GM12878 (cell line): ENCODE measurements around the gene ARF3. TPM values are rescaled to one million over a fixed set of nuclear protein-coding genes. Genes with fewer than 3 reads are reported as not detected.
A peak's percentile ranks its signal among the peaks of the same experiment; 100 is the strongest.

Source experiments
- ATAC-seq: fragments of 200-7000 bp; cut with Tn5 transposase; 3 replicates; pipeline ENCODE4 v1.9.1; 2020; ENCODE audit warnings: mild to moderate bottlenecking, moderate library complexity
- BruUV-seq: library from RNA; stranded (reverse); fragments of 400-500 nt; replicated peaks from 2 replicates; lab custom pipeline; 2021; lab: Mats Ljungman, UMichigan
- CTCF ChIA-PET: fragments of 300-600 bp; sonication (Branson Sonifier 250); formaldehyde crosslinking; extraction: SDS; loops from one replicate; lab custom pipeline; 2021; ENCODE audit warnings: inconsistent platforms; lab: Yijun Ruan, JAX
- POLR2A ChIA-PET: fragments of 350-600 bp; formaldehyde crosslinking; extraction: SDS; loops from one replicate; lab custom pipeline; 2021; ENCODE audit warnings: inconsistent platforms; lab: Charles Lee
- RAD21 ChIA-PET: fragments of 300-600 bp; sonication (Branson Sonifier 250); formaldehyde crosslinking; loops from one replicate; lab custom pipeline; 2023; ENCODE audit warnings: antibody characterized with exemption; ENCODE audit not compliant: unreplicated experiment; lab: Charles Lee
- SMC1A ChIA-PET: fragments of 300-600 bp; sonication (Branson Sonifier 250); formaldehyde crosslinking; loops from one replicate; lab custom pipeline; 2023; ENCODE audit not compliant: unreplicated experiment, uncharacterized antibody; lab: Charles Lee
- DNase-seq: peaks from one replicate; pipeline ENCODE4 v3.0.0-alpha.2; 2011; ENCODE audit warnings: low read depth, low spot score
- FAIRE-seq: peaks from 3 replicates; lab custom pipeline; 2011; peaks lifted over from hg19 to GRCh38; lab: Jason Lieb, UNC
- H2AFZ ChIP-seq: 2 replicates; pipeline ENCODE4 v1.6.0; 2011; ENCODE audit warnings: low read depth, low read length, control low read depth; ENCODE audit not compliant: control insufficient read depth
- H3K27ac ChIP-seq: 2 replicates; pipeline ENCODE4 v1.5.1; 2011; ENCODE audit warnings: control low read depth; ENCODE audit not compliant: control insufficient read depth, insufficient read depth
- H3K27me3 ChIP-seq, 2 experiments: replicated peaks in 1 of 2; 2 replicates each; pipeline versions ENCODE4 v1.6.0 to v1.6.1; 2011; ENCODE audit warnings: low read length in 1 of 2; ENCODE audit not compliant: control insufficient read depth in 2 of 2, insufficient read depth in 2 of 2
- H3K36me3 ChIP-seq, 2 experiments: 2 replicates each; pipeline ENCODE4 v1.5.1; 2011; ENCODE audit warnings: low read length in 1 of 2; ENCODE audit not compliant: control insufficient read depth in 2 of 2, insufficient read depth in 2 of 2
- H3K4me1 ChIP-seq: 2 replicates; pipeline ENCODE4 v1.6.1; 2011; ENCODE audit warnings: mild to moderate bottlenecking, low read length, moderate library complexity, mixed read lengths; ENCODE audit not compliant: control insufficient read depth, insufficient read depth
- H3K4me2 ChIP-seq: 2 replicates; pipeline ENCODE4 v1.6.0; 2011; ENCODE audit warnings: control low read depth; ENCODE audit not compliant: control insufficient read depth, insufficient read depth
- H3K4me3 ChIP-seq: fragments of 200-600 bp; sonication (generic); 2 replicates; pipeline ENCODE4 v1.5.1; 2016
- H3K79me2 ChIP-seq: 2 replicates; pipeline ENCODE4 v1.6.0; 2011; ENCODE audit warnings: low read length; ENCODE audit not compliant: control insufficient read depth, insufficient read depth
- H3K9ac ChIP-seq: 2 replicates; pipeline ENCODE4 v1.8.0; 2011; ENCODE audit warnings: low read length, control low read depth, mixed read lengths; ENCODE audit not compliant: control insufficient read depth, insufficient read depth
- H3K9me3 ChIP-seq: replicated peaks from 3 replicates; pipeline ENCODE4 v1.5.1; 2011; ENCODE audit warnings: mild to moderate bottlenecking, low read length; ENCODE audit not compliant: control insufficient read depth, insufficient read depth
- H4K20me1 ChIP-seq: 2 replicates; pipeline ENCODE4 v1.6.0; 2011; ENCODE audit not compliant: control insufficient read depth, insufficient read depth
- CHD2 ChIP-seq: IDR thresholded peaks from 2 replicates; pipeline ENCODE4 v1.6.1; 2011; ENCODE audit warnings: low read depth, low read length, improper control_type of control experiment, borderline replicate concordance
- CHD4 ChIP-seq: fragments of 200-600 bp; sonication (generic); IDR thresholded peaks from 2 replicates; pipeline ENCODE4 v1.6.1; 2016; ENCODE audit warnings: mild to moderate bottlenecking
- CREM ChIP-seq: IDR thresholded peaks from 2 replicates; pipeline ENCODE4 v1.6.1; 2014; ENCODE audit warnings: antibody characterized with exemption, low read depth
- EGR1 ChIP-seq, 2 experiments: IDR thresholded peaks; 1 replicate in 1 of 2; 2 replicates in 1 of 2; pipeline ENCODE4 v1.6.1; 2011 to 2012; ENCODE audit warnings: low read depth in 2 of 2, low read length in 2 of 2, borderline replicate concordance in 1 of 2, mild to moderate bottlenecking in 1 of 2, moderate library complexity in 1 of 2
- FOXM1 ChIP-seq: IDR thresholded peaks from 2 replicates; pipeline ENCODE4 v1.6.1; 2012; ENCODE audit warnings: low read depth, mild to moderate bottlenecking, inconsistent platforms, low read length, moderate library complexity
- IKZF2 ChIP-seq, 2 experiments: fragments of 450-650 bp; IDR thresholded peaks; 2 replicates each; pipeline ENCODE4 v1.6.1; 2017; ENCODE audit warnings: mild to moderate bottlenecking in 2 of 2, moderate library complexity in 2 of 2
- JUND ChIP-seq: IDR thresholded peaks from 2 replicates; pipeline ENCODE4 v1.6.1; 2012; ENCODE audit warnings: low read depth, mild to moderate bottlenecking, low read length, improper control_type of control experiment, moderate library complexity
- KDM1A ChIP-seq: fragments of 200-600 bp; sonication (generic); IDR thresholded peaks from 2 replicates; pipeline ENCODE4 v1.6.1; 2016; ENCODE audit warnings: borderline replicate concordance
- MYC ChIP-seq: IDR thresholded peaks from 2 replicates; pipeline ENCODE4 v1.6.1; 2011; ENCODE audit warnings: mild to moderate bottlenecking, low read length, moderate library complexity, inconsistent platforms; ENCODE audit not compliant: insufficient read depth, insufficient replicate concordance, insufficient read length, severe bottlenecking
- NBN ChIP-seq: fragments of 450-650 bp; IDR thresholded peaks from 2 replicates; pipeline ENCODE4 v1.6.1; 2016
- NFXL1 ChIP-seq: fragments of 450-650 bp; IDR thresholded peaks from 2 replicates; pipeline ENCODE4 v1.6.1; 2017; ENCODE audit warnings: antibody characterized with exemption, mild to moderate bottlenecking, borderline replicate concordance
- NFYA ChIP-seq: IDR thresholded peaks from 2 replicates; pipeline ENCODE4 v1.6.1; 2011; ENCODE audit warnings: low read depth, mild to moderate bottlenecking, low read length, improper control_type of control experiment, borderline replicate concordance
- PAX8 ChIP-seq: fragments of 450-650 bp; IDR thresholded peaks from 2 replicates; pipeline ENCODE4 v1.6.1; 2017; ENCODE audit warnings: mild to moderate bottlenecking, moderate library complexity
- POLR2AphosphoS2 ChIP-seq: IDR thresholded peaks from 2 replicates; pipeline ENCODE4 v1.6.1; 2011; ENCODE audit warnings: low read depth, mild to moderate bottlenecking, low read length, improper control_type of control experiment, moderate library complexity
- RCOR1 ChIP-seq: conservative IDR thresholded peaks from 2 replicates; pipeline ENCODE4 v1.6.1; 2012; ENCODE audit warnings: low read depth, low read length, improper control_type of control experiment
- RELA ChIP-seq: fragments of 450-650 bp; IDR thresholded peaks from 2 replicates; pipeline ENCODE4 v1.8.0; 2014; ENCODE audit warnings: borderline replicate concordance; ENCODE audit not compliant: partially characterized antibody
- SIN3A ChIP-seq: IDR thresholded peaks from 2 replicates; pipeline ENCODE4 v1.6.1; 2012; ENCODE audit warnings: low read depth, low read length, improper control_type of control experiment
- SMARCA5 ChIP-seq: fragments of 450-650 bp; IDR thresholded peaks from 2 replicates; pipeline ENCODE4 v1.6.1; 2017; ENCODE audit warnings: mild to moderate bottlenecking
- SPI1 ChIP-seq: IDR thresholded peaks from 2 replicates; pipeline ENCODE4 v1.6.1; 2011; ENCODE audit warnings: low read depth, mild to moderate bottlenecking, low read length, moderate library complexity, borderline replicate concordance; ENCODE audit not compliant: insufficient read depth
- TCF12 ChIP-seq: IDR thresholded peaks from 2 replicates; pipeline ENCODE4 v1.6.1; 2011; ENCODE audit warnings: low read depth, mild to moderate bottlenecking, low read length
- TCF7 ChIP-seq: IDR thresholded peaks from 2 replicates; pipeline ENCODE4 v1.6.1; 2014; ENCODE audit warnings: antibody characterized with exemption, borderline replicate concordance
- ZNF384 ChIP-seq: IDR thresholded peaks from 2 replicates; pipeline ENCODE4 v1.6.1; 2012; ENCODE audit warnings: low read depth, mild to moderate bottlenecking, low read length, improper control_type of control experiment, borderline replicate concordance
- WGBS: methylation state at CpG from one replicate; pipeline ENCODE4 v1.1.6; 2016; ENCODE audit warnings: low lambda C conversion rate; ENCODE audit not compliant: insufficient replicate concordance, insufficient coverage; ENCODE audit errors: missing lambda C conversion rate; 5-methylcytosine and 5-hydroxymethylcytosine counted together
- in situ Hi-C: fragments of 300-500 bp; cut with MboI; formaldehyde crosslinking; loops from 9 replicates; pipeline ENCODE4 v1.14.3; 2018; ENCODE audit warnings: mixed read lengths
- intact Hi-C: fragments of 100-400 bp; cut with micrococcal nuclease; formaldehyde crosslinking; loops from one replicate; pipeline ENCODE4 v1.14.2; 2022; ENCODE audit not compliant: unreplicated experiment
- polyA plus RNA-seq, 11 experiments: library from polyadenylated mRNA; depleted of rRNA in 4 of 11; unstranded in 6 of 11; stranded (reverse) in 5 of 11; fragments of >200 nt; fragmentation: Nextera tagmentation in 4 of 11; fragmentation: Illumina TruSeq in 1 of 11; extraction: Ambion mirVana in 4 of 11; extraction: Trizol in 1 of 11; gene quantifications; 1 replicate in 1 of 11; 2 replicates in 10 of 11; pipeline versions ENCODE4 v1.2.1 to v1.2.3, GENCODE V29; 2011 to 2016; ENCODE audit warnings: inconsistent platforms in 2 of 11, missing spikeins in 2 of 11, low read depth in 1 of 11
- total RNA-seq, 4 experiments: library from RNA; depleted of rRNA in 3 of 4; stranded (reverse); fragments of >200 nt in 3 of 4; fragmentation: Illumina TruSeq in 1 of 4; extraction: Trizol in 1 of 4; gene quantifications; 2 replicates each; pipeline versions ENCODE4 v1.2.1 to v1.2.3, GENCODE V29; 2013 to 2021
- TF ChIP-seq, protein P1 (sequence below): fragments of 450-650 bp; IDR thresholded peaks from 2 replicates; pipeline ENCODE4 v1.6.1; 2017; ENCODE audit warnings: borderline replicate concordance
- TF ChIP-seq, protein P2 (sequence below): fragments of 450-650 bp; IDR thresholded peaks from 2 replicates; pipeline ENCODE4 v1.6.1; 2016; ENCODE audit warnings: mild to moderate bottlenecking

Gene ARF3
- total and polyA plus RNA-seq, 10 of the 15 experiments (the other 5 are each of a cell fraction or from before 2014, with no cell fraction given): 8.7 to 263 (median 74.4) TPM

GRCh38 chr12:48968467-48968866 is 11.2 kb upstream of the ARF3 start:
- SMC1A ChIA-PET: interaction anchor here (0.6 to 3.8 kb wide), 13 partner anchors 8 to 190 kb away, joined by 3 to 18 read pairs (median 5); partner anchors contain the start of genes ARF3, FKBP11, RND1 and WNT1
- WGBS: 3% methylated on average over 3 of the region's 3 CpGs
- TF ChIP-seq JUND (0 out of 2 replicates have a peak, but pooled peaks have one; percentile 52), POLR2AphosphoS2 (no peak), CHD2 (no peak), NFYA (no peak), TCF7 (peak; percentile 97), KDM1A (no peak), IKZF2 (IDR thresholded peaks at IDR 0.05) (0 out of 4 replicates have a peak, but pooled peaks of 1 of the 2 experiments have one; percentile 29), SMARCA5 (no peak), ZNF384 (peak; percentile 52; the same call in 1 of the 2 replicates), FOXM1 (no peak), SPI1 (no peak), NFXL1 (no peak), RCOR1 (no peak), TCF12 (0 out of 2 replicates have a peak, but pooled peaks have one; percentile 13), CREM (peak; percentile 32; the same call in 1 of the 2 replicates), SIN3A (no peak), MYC (no peak), RELA (peak; percentile 39), NBN (0 out of 2 replicates have a peak, but pooled peaks have one; percentile 42), CHD4 (no peak), PAX8 (no peak), EGR1 (IDR thresholded peaks at IDR 0.05; ENCODE audit: borderline replicate concordance in 1 of 2, low read depth in 2 of 2, low read length in 2 of 2) (no peak)
- TF ChIP-seq, protein P1, sequence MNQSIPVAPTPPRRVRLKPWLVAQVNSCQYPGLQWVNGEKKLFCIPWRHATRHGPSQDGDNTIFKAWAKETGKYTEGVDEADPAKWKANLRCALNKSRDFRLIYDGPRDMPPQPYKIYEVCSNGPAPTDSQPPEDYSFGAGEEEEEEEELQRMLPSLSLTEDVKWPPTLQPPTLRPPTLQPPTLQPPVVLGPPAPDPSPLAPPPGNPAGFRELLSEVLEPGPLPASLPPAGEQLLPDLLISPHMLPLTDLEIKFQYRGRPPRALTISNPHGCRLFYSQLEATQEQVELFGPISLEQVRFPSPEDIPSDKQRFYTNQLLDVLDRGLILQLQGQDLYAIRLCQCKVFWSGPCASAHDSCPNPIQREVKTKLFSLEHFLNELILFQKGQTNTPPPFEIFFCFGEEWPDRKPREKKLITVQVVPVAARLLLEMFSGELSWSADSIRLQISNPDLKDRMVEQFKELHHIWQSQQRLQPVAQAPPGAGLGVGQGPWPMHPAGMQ: no peak
- TF ChIP-seq, protein P2, sequence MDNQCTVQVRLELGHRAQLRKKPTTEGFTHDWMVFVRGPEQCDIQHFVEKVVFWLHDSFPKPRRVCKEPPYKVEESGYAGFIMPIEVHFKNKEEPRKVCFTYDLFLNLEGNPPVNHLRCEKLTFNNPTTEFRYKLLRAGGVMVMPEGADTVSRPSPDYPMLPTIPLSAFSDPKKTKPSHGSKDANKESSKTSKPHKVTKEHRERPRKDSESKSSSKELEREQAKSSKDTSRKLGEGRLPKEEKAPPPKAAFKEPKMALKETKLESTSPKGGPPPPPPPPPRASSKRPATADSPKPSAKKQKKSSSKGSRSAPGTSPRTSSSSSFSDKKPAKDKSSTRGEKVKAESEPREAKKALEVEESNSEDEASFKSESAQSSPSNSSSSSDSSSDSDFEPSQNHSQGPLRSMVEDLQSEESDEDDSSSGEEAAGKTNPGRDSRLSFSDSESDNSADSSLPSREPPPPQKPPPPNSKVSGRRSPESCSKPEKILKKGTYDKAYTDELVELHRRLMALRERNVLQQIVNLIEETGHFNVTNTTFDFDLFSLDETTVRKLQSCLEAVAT: no peak

More at GRCh38 chr12:48968467-48968866, 11.2 kb upstream of the ARF3 start:
- RAD21 ChIA-PET: interaction anchor here (0.7 to 4.3 kb wide), 10 partner anchors 9 to 116 kb away, joined by 3 to 35 read pairs (median 6); partner anchors contain the start of genes ARF3, DDX23, FKBP11 and WNT1
- FAIRE-seq: no peak
- in situ Hi-C loops: no loop called here
- Histone ChIP-seq H3K27me3 (peaks cover 15 to 24% of the 10 kb centered on the region in 2 experiments), H3K4me1 (peaks cover 47% of the 10 kb centered on the region), H2AFZ (no peak overlapping the region), H4K20me1 (no peaks in the 10 kb centered on the region), H3K79me2 (no peaks in the 10 kb centered on the region), H3K4me2 (no peak overlapping the region; the same call in 1 of the 2 replicates), H3K36me3 (no peaks in the 10 kb centered on the region), H3K4me3 (no peak overlapping the region), H3K9me3 (no peaks in the 10 kb centered on the region), H3K9ac (no peak overlapping the region), H3K27ac (no peak overlapping the region)
- POLR2A ChIA-PET: interaction anchor here (0.9 to 7.4 kb wide), 6 partner anchors 9 to 43 kb away, joined by 3 to 86 read pairs (median 4); partner anchors contain the start of genes ARF3, FKBP11 and WNT1
- BruUV-seq: no TSS peak
- DNase-seq: no peak
- intact Hi-C loops: no loop called here
- peak; percentile 35 for ATAC-seq
- CTCF ChIA-PET: interaction anchor here (0.5 to 7.1 kb wide), 21 partner anchors 8 to 247 kb away, joined by 3 to 65 read pairs (median 4); partner anchors contain the start of genes ARF3, FKBP11 and WNT1
